Mesenteric fat pad (tissue), 1 donor: Measurements from ENCODE around the gene RPL10A. TPM values are rescaled to one million over a fixed set of nuclear protein-coding genes. Genes with fewer than 3 reads are reported as not detected.
"Not testable (repeated sequence)": the region's sequence is repeated elsewhere in the genome, so short reads cannot be mapped to it uniquely, and the experiment has no call there.

Experiments
- DNase-seq: peaks from one replicate; pipeline ENCODE4 v3.0.0-alpha.2; 2020; ENCODE audit warnings: low spot score
- long read RNA-seq: library from polyadenylated mRNA; unstranded; transcript quantifications from one replicate; pipeline ENCODE4 v2.0.0, GENCODE V29; 2020
- total RNA-seq: library from RNA; stranded (reverse); fragmentation: NEBNext Ultra II Directional; extraction: Animal tissue kit (Norgen Biotek cat#: 25700); gene quantifications from one replicate; pipeline ENCODE4 v1.2.1, GENCODE V29; 2021
- donor health status: DM: yes; HTN: yes; CAD: no.

Gene RPL10A
- 919 TPM for total RNA-seq
- long read RNA-seq, transcript RPL10A-201 (6 exons, 716 nt): major isoform, 380 of 572 reads
- long read RNA-seq, transcript RPL10A-202 (5 exons, 1,063 nt): minor isoform, 22 of 572 reads
- long read RNA-seq, transcript RPL10A-203 (5 exons, 1,069 nt): minor isoform, 51 of 572 reads
- long read RNA-seq, transcript RPL10A-204 (6 exons, 962 nt): minor isoform, 21 of 572 reads
- long read RNA-seq, partial matches to known transcripts: 52 of 572 reads
- long read RNA-seq, other reads (novel, unspliced or antisense): 46 of 572 reads

DNA sequence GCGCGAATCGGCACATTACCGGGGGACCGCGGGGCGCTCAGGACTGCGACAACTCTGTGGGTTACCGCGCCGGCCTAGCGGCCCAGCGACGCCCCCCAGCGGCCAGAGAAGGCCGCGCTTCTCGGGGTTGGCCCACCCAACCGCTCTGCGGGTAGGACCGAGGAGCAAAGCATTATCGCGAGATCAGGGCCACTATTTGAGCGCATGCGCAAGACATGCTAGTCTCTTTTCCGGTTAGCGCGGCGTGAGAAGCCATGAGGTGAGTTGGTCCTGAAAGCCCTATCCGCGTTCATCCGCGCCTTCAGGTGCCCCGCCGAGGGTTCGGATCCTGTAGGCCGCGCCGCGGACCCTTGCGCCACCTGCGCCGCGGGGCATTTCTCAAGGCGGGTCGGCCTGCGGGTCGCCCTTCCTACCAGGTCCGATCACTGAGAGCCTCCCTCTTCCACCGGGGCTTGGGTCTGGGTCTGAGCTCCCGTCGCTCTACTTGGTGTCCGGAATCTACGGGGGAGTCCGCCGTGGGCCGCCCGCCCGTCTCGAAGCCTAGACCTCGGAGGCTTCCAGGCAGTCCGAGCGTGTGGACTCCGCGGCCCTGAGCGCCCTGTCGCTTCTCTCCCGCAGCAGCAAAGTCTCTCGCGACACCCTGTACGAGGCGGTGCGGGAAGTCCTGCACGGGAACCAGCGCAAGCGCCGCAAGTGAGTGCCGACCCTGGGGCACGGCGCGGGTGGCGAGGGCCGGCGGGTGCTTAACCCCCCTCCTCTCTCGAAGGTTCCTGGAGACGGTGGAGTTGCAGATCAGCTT is at the start of gene RPL10A:
TSS of gene RPL10A (plus strand) at position 221 of the 799 bp plus-strand sequence. CDS start at position 255, 34 bp downstream.
- DNase-seq: peak; percentile 97

DNA sequence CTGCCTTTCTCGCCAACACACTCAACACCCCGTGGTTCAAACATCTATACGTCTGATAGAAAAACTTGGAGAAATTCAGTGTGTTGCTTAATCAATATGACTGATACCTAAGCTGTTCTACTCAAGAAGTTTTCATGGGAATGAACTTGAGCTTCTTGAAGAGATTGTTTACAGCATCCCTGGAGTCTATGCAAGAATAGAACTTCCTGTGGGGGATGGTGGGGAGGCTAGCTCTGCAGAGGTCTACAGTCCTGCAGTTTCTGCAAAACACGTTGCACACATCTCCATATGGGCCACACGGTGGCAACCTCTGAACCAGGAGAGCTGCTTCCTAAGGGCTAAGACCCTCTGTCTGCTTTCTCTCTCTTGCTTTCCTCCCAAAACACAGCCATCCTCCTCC is 48.8 kb upstream of the RPL10A start:
- no peak for DNase-seq

GRCh38 chr6:35419961-35420360 is 48.2 kb upstream of the RPL10A start:
- no peak for DNase-seq

DNA sequence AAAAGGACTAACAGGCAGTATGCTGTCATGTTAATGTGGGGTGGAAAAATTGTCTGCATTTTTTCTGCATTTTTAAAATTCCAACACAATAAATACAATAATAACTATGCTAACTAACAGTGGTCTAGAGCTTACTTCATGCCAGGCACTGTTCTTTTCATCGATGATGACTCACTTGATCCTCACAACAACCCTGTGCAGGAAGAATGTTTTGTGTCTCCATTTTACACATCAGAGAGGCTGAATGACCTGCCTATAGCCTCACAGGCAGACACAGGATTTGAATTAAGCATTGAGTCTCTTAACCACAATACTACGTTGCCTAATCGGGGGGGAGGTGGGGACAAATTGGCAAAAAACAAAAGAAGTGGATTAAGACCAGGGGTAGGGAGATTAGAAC is 42.9 kb upstream of the RPL10A start:
- DNase-seq: no peak

DNA sequence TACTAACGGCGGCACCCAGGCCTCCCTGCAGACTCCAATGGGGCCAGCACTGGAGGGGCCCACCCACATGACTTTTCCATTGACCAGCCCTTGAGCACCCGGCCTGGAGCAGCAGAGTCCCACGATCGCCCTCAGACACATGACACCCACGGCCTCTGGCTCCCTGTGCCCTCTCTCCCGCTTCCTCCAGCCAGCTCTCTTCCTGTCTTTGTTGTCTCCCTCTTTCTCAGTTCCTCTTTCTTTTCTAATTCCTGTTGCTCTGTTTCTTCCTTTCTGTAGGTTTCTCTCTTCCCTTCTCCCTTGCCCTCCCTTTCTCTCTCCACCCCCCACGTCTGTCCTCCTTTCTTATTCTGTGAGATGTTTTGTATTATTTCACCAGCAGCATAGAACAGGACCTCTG is 42.1 kb upstream of the RPL10A start:
- no peak for DNase-seq

GRCh38 chr6:35427435-35427834 is 40.8 kb upstream of the RPL10A start:
- DNase-seq: no peak

DNA sequence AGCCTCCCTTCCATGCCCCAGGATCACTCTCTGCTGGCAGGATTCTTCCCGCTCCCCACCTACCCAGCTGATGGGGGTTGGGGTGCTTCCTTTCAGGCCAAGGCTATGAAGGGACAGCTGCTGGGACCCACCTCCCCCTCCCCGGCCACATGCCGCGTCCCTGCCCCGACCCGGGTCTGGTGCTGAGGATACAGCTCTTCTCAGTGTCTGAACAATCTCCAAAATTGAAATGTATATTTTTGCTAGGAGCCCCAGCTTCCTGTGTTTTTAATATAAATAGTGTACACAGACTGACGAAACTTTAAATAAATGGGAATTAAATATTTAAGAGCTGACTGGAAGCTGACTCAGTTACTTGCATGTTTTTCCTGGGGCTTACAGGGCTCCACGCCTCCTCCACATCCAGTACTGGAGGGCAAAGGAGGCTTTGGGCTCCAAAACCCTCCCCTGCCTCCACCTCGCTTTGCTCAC is 40.3 kb upstream of the RPL10A start:
- DNase-seq: no peak

- DNase-seq: no peak
Observed at GRCh38 chr6:35428421-35429149, 39.6 kb upstream of the RPL10A start.

GRCh38 chr6:35429463-35429862 is 38.7 kb upstream of the RPL10A start:
- DNase-seq: no peak

GRCh38 chr6:35432291-35432690 is 35.9 kb upstream of the RPL10A start:
- DNase-seq: no peak

- DNase-seq: not testable (repeated sequence)
Observed at GRCh38 chr6:35432702-35433101, 35.5 kb upstream of the RPL10A start.

- no peak for DNase-seq
Observed at GRCh38 chr6:35435074-35435837, 32.9 kb upstream of the RPL10A start.

- DNase-seq: no peak
Observed at GRCh38 chr6:35436071-35436857, 31.9 kb upstream of the RPL10A start.

DNA sequence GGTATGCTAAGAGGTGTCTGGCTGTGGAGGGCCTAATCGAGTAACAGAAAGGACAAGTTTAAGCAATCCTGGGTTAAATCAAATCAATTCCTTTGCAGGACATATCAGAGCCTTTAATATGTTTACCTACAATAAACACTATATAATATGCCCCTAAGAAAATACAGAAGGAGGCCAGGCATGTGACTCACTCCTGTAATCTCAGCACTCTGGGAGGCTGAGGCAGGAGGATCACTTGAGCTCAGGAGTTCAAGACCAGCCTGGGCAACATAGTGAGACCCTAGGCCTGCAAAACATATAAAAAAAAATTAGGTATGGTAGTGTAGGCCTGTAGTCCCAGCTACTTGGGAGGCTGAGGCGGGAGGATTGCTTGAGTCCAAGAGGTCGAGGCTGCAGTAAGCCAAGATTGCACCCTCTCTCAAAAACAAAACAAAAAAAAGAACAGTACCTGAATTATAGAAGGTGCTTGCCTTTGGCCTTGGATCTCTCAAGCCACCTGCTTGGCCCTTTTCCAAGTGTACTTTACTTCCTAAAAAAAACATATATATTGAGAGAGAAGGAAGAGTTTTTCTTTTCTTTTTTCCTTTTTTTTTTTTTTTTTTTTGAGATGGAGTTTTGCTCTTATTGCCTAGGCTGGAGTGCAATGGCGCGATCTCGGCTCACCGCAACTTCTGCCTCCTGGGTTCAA is 29.7 kb upstream of the RPL10A start:
- not testable (repeated sequence) for DNase-seq

- no peak for DNase-seq
Observed at GRCh38 chr6:35439308-35439707, 28.9 kb upstream of the RPL10A start.

DNA sequence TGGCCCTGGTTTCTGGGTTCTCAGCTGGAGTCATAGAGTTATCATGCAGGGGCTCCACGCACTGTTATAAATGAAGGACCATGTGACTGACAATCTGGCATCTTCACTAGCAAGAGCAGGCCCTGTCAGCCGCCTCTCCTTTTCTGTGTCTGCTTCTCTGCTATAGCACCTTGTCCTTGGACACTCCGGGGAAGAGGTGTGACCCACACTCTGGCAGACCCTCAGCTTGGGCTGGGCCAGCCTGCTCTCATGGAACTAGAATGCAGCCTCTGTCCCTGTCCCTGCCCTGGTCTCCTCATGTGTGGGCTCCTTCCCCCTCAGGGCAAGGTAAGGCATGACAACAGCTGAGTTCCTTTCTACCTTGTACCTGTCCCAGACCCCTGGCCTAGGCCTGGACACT is 27.0 kb upstream of the RPL10A start:
- no peak for DNase-seq

GRCh38 chr6:35441642-35442041 is 26.6 kb upstream of the RPL10A start:
- DNase-seq: no peak

GRCh38 chr6:35442693-35443092 is 25.5 kb upstream of the RPL10A start:
- DNase-seq: no peak

- no peak for DNase-seq
Observed at GRCh38 chr6:35443341-35444030, 24.7 kb upstream of the RPL10A start.
